ENCODE results near the gene DLG2.
A peak's percentile ranks its signal among the peaks of the same experiment; 100 is the strongest.

Gene DLG2

GRCh38 chr11:83572581-83573496 is 2054.3 kb downstream of the DLG2 start:
- no peak for DNase-seq

DNA sequence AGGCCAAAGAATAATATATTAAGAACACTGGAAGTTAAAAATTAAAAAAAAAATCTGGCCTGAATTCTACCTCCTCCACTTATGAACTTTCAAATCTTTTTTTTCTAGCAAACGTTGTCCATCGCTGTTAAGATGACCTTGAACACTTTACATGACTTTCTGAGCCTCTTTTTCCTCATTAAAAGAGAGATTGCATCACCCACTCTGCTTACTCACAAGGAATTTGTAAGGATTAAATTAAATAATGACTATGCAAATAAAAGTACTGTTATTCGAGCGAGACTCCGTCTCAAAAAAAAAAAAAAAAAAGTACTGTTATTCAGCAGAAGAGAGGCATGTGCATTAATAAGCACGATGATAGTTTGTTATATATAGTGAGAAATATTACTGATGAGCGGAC is 2055.8 kb downstream of the DLG2 start:
- DNase-seq, result no peak

GRCh38 chr11:83569134-83569805 is 2057.9 kb downstream of the DLG2 start:
- no peak for DNase-seq

DNA sequence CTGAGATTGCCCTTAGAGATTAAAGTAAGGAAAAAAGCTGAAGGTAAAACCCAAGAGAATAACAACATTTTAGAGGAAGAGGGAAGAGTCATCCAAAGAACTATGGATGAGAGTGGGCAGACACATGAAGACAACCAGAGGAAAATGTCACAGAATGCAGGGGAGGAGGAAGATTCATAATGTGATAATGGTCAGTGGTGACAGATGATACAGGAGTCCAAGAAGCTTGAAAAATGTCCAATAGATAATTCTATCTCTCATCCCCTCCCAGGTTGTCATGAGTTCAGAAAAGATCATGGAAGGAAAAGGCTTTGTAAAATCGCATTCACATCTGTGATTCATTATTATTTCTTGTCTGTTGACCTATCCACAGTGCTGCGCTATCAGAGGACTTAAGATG is 2058.6 kb downstream of the DLG2 start:
- DNase-seq, result no peak

DNA sequence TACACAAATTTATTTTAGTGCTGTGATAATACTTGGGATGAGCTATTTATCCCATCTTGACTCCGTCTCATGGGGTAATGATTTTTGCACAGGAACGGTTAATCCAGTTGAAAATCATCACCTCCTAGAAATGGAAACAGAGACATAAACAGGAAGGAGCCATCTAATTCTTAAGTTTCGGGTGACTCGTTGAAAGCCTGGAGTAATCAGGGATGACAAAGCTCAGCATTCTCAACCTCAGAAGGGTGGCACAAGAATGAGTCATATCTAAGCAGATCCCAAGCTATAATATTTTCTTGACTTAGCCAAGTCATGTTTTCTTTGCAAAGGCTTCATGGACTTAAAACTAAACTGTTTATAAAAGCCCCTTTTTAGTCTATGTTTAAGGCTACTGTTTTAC is 2060.2 kb downstream of the DLG2 start:
- DNase-seq, result peak; percentile 9

GRCh38 chr11:83564870-83565269 is 2062.3 kb downstream of the DLG2 start:
- no peak for DNase-seq

GRCh38 chr11:83558281-83558680 is 2068.9 kb downstream of the DLG2 start:
- no peak for DNase-seq

DNA sequence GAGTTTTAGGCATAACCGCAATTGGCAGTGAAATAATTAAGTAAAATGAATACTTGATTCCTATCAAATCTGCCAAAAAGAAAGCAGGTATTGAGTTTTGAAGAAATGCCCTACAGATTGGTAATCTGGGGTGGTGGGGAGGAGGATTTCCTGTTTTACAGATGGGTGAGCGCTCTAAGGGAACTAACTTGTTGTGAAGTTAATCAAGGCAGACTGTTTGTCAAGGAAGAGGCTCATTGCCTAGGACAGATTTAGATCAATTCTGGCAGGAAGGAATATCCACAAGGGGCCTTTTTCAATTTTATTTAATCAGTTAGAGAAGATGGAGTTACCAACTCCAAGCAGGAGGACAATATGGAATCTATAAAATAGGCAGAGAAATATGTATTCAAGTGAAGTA is 2069.5 kb downstream of the DLG2 start:
- DNase-seq, result no peak

GRCh38 chr11:83554876-83555275 is 2072.3 kb downstream of the DLG2 start:
- no peak for DNase-seq

DNA sequence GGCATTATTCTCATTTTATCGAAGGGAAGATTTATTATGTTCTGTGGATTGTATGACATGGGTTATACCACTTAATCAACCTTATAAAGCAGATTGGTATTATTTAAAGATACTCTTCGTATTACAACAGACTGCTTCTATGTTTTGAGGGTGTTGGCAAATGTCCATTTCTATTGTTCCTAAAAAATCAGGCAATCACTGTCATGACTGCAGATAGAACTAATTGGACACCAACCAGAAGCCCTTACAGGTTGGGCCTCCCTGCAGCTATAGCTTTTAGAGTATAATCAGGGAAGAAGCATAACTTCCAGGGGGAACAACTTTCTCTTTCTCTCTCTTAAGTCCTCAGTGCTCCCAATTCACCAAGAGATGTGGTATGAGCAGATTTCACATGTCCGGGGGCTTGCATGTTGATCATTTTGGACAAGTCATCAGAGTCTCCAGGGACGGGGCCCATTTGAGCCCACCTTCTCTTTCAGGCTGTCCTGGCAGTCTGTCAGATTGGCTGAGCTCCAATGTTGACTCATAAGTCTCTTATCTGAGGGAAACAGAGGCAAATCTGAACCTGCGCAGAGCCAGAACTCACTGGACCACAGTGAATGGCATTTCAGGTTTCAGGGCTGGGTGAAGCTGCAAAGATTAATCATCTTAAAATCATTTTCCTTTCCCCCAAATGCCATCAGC is 2077.0 kb downstream of the DLG2 start:
- no peak for DNase-seq

DNA sequence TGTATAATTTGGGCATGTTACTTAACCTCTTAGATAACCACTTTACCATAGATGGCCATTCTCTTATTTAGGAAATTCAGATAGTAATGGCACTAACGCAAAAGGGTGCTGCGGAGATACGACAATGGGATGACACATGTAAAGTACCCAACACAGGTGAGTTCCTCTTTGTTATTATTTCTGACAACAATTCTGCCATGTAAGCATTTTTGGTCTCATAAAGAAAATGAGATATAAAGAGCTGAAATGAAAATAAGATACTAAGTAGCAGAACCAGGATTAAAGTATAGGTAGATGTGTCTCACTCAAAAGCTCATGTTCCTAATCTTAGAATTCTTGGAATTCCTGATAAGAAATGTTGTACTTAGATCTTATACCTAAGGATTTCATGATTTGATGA is 2080.8 kb downstream of the DLG2 start:
- no peak for DNase-seq

GRCh38 chr11:83545494-83546260 is 2081.5 kb downstream of the DLG2 start:
- DNase-seq, result no peak

DNA sequence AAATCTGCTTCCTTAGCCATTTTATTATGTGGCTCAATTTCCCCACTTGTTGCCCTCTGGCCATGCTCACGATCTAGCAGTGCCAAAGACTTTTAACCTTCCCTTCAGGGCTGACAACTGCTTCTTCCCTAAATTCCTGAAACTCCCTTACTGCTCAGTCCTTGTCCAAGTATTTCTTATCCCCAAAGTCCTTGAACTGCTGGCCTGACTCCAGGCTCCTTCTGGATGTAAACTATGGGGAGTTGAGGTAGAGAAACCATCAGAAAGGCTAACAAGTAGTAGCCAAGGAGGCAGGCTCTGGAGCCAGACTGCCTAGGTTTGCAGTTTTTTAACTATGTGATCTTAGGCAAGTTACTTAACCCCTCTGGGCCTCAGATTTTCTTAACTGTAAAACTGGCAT is 2082.3 kb downstream of the DLG2 start:
- DNase-seq, result no peak

DNA sequence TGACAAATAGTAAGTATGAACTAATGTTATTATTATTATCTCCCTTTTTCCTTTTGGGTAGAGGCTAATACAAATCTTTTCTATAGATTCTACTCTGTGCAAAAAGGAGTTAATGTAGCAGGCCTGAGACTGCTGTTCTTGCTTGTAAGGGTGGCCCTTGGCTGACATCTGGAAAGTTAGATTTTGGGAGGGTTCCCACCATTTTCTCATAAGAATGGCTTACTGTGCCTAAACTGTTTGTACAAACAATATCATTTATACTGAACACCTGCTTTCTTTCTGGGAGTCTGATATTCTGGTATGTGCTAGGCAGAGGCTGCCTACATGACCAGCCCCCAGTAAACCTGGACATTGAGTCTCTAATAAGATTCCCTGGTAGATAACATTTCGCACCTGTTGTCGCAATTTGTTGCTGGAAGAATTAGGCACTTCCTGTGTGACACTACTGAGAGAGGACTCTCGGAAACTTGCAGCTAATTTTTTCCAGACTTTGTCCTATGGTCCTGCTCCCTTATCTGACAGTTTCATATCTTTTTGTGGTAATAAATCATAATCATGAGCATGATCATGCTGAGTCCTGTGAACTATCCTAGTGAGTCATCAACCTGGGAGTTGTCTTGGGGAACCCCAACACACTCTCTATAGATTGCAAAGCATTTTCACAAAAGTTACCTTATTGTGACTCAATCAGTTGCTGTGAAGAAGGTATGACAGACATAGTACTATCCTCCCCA is 2083.3 kb downstream of the DLG2 start:
- DNase-seq, result no peak

- no peak for DNase-seq
These were observed 2084.3 kb downstream of the DLG2 start for GRCh38 chr11:83542861-83543260.

GRCh38 chr11:83540728-83541127 is 2086.4 kb downstream of the DLG2 start:
- DNase-seq, result no peak

GRCh38 chr11:83540112-83540675 is 2086.9 kb downstream of the DLG2 start:
- DNase-seq, result no peak

DNA sequence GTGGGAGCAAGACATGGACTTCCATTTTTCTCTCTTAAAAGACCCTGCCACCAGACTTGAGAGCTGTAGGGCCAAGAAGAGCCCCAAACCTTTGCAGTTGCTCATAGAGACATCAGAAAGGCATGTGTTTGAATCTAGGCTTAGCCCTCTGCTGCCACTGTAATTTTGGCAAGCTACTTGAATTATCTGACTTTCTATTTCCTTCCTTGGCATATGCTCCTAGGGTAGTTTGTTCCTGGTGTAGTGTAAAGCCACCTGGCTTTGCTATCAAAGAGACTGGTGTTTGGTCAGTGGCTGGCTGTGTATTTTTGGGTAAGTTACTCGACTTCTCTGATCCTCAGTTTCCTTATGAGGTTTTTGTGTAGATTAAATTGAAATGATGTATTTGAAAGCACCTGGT is 2088.9 kb downstream of the DLG2 start:
- DNase-seq, result no peak

GRCh38 chr11:83537131-83537610 is 2090.0 kb downstream of the DLG2 start:
- no peak for DNase-seq

DNA sequence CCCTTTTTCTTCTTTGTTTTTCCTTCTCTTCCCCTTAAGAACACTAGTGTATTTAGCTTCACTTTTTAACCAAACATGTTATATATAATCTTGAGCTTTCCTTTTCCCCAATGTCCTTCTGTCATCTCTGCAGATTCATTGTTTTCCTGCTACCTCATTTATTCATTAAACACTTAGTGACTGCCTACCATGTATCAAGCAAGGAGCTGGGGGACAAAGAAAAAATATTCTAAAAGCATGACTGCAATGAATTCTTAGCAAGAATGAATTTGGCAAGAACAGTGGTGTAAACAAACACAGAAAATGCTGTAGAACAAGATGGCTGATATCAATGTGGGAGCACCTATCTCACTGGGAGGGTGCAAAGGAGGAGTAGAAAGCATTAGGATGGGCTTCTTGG is 2094.0 kb downstream of the DLG2 start:
- DNase-seq, result no peak

DNA sequence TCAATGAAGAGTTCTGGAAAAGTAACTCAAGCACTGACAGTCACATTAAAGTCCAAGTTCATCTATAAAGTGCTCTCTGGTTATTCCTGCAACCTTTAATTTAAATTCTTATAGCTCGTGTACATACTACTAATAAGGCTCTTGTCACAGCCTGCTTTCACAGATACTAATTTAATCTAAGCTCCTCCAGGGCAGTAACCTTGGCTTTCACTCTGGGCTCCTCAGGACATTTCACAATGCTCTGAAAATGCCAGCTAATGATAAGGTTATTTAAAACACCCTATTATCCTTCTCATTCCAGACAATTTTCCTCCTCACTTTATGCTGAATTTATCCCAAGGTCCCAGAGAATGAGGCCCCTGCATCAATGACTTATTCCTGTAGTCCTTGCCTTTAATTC is 2098.3 kb downstream of the DLG2 start:
- no peak for DNase-seq

- DNase-seq, result no peak
These were observed 2098.9 kb downstream of the DLG2 start for GRCh38 chr11:83528225-83528624.

Measured in RPMI8226 (cell line).